Activated CD4-positive, alpha-beta T cell treated with anti-CD3 and anti-CD28 coated beads, Interleukin-2, amount 10 ng/mL, durations not matched to agents 7 days and 5 days (primary cell): ENCODE data around the gene KAT14. TPM values are rescaled to one million over a fixed set of nuclear protein-coding genes. Genes with fewer than 3 reads are reported as not detected.

ENCODE experiments used
- total RNA-seq, 2 experiments: library from RNA; stranded (reverse); gene quantifications; one replicate each; pipeline ENCODE4 v1.2.3, GENCODE V29; 2021

The KAT14 gene
- total RNA-seq, 2 experiments from 2014 or later, result 19.3 to 20.2 TPM

Other genes starting within 250 kb of the KAT14 start
- gene SNX5, start 169.1 kb upstream of the KAT14 start, total RNA-seq, result 100 to 1,000 TPM; 149 to 166 TPM
- 10 to 100 TPM; 36.8 to 41.5 TPM for gene MGME1, start 168.8 kb upstream of the KAT14 start, total RNA-seq
- gene OVOL2, start 79.9 kb upstream of the KAT14 start, total RNA-seq, result not detected
- gene PET117, start within 50 bp of the KAT14 start, total RNA-seq, result 10 to 100 TPM; 13.9 to 14.0 TPM
- gene ZNF133, start 150.7 kb downstream of the KAT14 start, total RNA-seq, result 1 to 10 TPM; 9.2 to 9.4 TPM